Astrocyte of the hippocampus (primary cell): Measurements from ENCODE around the gene GSTM5.
"Not testable (repeated sequence)": the region's sequence is repeated elsewhere in the genome, so short reads cannot be mapped to it uniquely, and the experiment has no call there.

Experiments used
- DNase-seq: peaks from one replicate; pipeline ENCODE4 v3.0.0; 2011; ENCODE audit warnings: low read depth, low spot score

Gene GSTM5

DNA sequence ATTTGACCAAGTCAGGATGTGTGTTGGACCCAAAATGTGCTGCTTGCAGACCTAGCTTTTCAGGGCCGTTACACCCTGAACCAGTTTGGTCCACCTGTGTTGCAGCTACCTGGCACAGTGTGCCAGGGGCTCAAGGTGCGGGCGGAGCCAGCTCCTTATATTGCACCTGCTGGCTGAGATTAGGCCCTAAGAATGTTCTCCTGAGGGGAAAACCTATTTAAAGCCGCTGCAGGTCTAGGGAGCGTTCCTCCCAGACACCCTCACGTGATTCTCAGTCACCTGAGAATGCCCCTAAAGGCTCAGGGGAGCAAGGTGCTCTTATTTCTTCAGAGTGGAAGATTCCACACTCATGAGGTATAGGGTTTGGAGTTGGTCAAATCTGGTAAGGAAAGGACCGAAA is 16.8 kb downstream of the GSTM5 start:
- DNase-seq, result no peak

DNA sequence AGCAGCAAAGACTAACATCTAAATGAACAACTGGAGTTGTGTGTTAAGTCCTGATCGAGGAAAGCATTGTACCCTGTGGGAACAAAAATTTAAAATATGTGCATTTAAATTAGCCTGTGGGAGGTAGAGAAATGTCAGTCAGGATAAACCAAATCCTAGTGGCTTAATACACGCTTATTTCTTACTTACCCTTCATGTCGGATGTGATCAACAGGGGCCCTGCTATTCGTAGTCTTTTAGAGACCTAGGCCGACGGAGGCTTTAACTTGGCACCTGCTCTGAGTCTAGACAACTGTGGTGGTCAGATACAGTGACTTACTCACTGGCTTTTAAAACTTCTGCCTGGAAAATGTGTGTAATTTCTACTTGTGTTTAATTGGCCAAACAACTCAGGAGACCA is 18.6 kb downstream of the GSTM5 start:
- DNase-seq, result peak; percentile 84

DNA sequence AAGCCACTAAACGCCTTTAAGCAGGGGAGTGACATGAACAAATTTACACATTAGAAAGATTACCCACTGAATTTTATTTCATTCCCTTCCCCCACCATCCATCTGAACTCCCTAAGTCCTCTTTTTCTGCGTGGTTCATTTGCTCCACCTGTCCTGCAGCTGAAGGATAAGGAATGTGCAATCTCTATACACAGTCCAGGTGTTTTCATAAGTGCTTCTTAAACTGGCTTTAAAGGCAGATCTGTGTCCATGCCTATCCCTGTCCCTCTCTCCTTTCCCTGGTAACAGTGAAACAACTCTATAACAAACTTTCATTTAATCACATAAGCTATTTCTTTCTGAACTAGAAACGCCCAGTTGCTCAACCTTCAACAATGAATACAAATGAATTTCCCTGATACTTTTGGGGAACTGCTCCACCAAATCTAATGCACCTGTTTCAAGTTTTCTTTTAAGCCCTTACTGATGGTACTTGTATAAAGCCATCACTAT is 20.4 kb downstream of the GSTM5 start:
- no peak for DNase-seq

DNA sequence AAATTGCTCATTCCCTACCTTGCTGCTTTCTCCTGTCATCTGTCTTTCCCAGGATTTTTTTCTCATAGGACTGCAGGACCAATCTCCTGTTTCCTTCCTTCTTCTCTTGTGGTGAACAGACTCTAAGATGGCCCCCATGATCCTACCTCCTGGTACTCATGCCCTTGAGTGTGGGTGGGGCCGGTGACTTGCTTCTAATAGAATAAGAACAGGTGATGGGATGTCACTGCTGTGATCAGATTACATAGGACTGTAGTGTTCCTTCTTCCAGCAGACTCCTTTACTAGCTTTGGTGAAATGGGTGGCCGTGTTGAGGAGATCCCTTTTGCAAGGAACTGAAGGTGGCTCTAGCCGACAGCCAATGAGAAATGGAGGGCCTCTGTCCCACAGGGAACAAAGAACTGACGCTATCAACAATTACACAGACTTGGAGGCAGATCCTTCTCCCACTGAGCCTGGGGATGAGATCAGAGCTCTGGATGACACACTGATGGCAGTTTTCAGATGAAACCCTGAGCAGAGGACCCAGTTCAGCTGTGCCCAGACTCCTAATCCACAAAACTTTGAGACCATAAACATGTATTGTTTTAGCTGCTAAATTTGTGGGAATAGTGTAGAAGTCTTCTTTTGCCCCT is 21.3 kb downstream of the GSTM5 start:
- no peak for DNase-seq

DNA sequence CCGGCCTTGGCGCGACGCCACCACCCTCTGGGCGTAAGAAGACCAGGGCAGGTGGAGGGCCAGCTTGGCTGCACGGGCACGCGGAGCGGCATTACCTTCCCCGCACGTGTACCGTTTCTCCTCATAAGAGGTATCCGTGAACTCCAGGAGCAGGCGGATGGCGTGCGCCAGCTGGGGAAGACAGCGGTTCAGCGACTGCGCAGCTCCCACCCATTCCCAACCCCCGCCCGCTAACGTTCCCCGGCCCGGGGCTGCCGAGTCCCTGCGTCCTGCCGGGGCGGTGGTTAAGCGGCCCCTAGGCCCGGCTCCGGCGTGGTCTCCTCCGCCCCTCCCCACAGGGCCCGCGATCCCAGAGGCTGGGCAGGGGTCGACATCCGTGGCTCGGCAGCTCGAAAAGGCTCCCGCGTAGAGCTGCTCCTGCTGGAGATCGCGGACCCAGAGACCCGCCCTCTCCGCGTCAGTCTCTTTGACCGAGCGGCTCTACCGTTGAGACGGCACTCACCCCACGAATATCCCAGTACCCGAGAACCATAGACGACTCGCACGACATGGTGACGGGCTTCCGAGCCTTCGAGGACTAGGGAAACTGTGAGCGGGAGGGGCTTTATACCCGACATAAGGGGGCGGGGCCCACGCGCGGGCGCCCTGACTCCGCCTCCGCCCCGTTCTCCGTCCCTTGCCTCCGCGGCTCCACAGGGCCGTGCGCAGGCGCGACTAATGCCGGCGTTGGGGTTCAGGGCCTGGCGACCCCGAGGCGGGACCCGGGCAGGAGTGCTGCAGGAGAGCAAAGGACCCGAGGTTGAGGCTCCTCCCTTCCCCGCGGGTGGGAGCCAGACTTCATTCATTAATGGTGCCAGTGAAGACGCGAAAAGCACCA is 27.9 kb downstream of the GSTM5 start:
- peak; percentile 86 for DNase-seq

DNA sequence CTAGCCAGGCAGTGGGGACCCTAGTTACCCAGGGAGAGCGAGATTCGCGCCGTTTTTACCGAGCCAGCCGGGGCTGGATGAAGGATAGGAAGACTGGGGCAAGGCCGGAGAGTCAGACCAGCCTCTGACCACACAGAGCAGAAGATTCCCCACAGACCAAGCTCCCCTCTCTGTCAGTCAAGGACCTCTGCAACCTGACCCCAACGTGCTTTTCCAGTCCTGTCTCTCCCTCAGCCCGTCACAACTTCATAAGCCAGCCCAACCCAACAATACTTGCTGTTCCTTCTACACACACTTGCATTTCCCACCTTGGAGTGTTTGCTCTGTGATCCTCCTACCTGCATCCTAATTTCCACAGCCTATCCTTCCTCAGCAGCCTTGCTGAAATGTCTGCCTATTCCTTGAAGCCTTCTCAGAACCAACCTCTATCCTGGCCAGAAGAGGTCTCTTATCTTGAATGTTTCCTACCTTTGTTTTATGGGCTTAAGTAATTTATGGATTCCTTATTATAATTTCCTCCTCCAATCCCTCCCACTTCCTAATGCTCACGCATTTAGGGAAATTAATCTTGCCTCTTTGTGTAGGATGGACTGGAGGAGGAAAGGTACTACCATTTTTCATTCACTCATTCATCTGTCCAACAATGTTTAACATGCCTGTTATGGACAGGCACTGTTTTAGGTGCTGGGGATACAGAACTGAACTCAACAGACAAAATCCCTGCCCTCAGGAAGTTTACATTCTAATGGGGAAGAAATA is 28.7 kb downstream of the GSTM5 start, which contains the start of gene GSTM3:
TSS of gene GSTM3 (minus strand) at position 424 of the 759 bp plus-strand sequence. CDS start 751 bp downstream, outside the sequence.
- no peak for DNase-seq

DNA sequence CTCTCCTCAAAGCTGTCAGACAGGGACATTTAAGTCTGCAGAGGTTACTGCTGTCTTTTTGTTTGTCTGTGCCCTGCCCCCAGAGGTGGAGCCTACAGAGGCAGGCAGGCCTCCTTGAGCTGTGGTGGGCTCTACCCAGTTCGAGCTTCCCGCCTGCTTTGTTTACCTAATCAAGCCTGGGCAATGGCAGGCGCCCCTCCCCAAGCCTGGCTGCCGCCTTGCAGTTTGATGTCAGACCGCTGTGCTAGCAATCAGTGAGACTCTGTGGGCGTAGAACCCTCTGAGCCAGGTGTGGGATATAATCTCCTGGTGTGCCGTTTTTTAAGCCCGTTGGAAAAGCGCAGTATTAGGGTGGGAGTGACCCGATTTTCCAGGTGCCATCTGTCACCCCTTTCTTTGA is 36.3 kb downstream of the GSTM5 start:
- not testable (repeated sequence) for DNase-seq

DNA sequence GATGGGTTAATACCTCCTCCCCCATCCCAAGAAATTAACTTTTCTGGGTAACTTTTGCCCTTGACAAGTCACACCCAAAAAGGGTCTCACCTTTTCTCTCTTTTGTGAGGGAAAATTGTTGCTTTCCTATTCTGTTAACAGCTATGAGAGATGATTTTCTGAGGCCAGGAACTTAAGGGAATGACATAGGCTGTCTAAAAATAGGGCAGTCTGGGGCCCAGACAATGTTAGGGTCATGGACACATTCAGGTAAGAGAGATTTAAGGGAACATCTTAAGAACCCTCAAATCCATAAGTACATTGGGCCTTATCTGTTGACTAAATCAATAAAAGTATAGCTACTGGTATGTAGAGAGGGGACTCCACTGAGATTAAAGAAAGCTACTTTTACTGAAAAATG is 37.2 kb downstream of the GSTM5 start:
- DNase-seq, result no peak

DNA sequence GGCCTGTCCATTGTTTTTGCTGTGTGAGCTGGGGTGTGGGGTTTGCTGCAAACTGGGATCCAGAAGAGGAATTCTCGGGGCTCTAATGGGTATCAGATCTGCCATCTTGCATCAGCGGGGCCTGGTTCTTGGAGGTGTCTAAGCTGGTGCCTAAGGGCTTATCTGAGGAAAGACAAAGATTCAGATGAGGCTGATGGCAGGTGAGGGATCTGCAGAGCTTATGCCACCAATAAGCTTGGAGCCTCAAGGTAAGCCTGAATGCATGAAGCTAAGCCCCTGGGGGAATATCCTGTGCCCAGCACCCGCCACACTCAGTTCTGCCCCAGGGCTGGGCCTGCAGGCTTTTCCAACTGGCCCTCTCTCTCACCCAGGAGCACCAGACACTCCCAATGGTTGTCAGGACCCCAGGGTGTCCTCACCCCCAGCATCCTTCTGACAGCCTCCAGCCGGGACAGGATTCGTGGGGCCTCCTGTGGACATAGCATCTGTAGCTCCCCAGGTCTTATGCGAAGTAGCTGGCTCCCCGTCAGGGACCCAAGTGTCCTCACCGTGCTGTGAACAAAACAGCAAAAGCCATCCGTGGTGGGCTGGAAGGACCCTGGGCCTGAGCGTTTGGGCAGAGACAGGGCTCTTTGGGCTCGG is 38.3 kb downstream of the GSTM5 start:
- no peak for DNase-seq

DNA sequence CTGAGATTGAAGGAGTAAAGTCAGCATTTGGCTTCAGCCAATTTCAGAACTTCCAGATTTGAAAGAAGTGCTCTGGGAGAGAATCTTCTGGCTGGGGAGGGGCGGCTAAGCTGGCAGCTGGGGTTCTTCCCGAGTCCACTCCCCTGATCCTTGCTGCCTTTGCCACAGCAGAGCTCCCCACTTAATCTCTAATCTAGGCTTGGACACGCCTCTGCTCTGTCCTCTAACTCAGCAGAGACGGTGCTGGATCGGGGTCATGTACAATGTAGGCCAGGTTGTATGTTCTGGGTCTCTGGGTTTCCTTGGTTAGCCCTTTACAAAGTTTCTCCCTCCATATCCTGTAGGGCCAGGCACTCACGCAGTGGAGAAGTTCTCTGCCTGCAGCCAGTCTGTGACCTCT is 38.9 kb downstream of the GSTM5 start:
- DNase-seq, result no peak

DNA sequence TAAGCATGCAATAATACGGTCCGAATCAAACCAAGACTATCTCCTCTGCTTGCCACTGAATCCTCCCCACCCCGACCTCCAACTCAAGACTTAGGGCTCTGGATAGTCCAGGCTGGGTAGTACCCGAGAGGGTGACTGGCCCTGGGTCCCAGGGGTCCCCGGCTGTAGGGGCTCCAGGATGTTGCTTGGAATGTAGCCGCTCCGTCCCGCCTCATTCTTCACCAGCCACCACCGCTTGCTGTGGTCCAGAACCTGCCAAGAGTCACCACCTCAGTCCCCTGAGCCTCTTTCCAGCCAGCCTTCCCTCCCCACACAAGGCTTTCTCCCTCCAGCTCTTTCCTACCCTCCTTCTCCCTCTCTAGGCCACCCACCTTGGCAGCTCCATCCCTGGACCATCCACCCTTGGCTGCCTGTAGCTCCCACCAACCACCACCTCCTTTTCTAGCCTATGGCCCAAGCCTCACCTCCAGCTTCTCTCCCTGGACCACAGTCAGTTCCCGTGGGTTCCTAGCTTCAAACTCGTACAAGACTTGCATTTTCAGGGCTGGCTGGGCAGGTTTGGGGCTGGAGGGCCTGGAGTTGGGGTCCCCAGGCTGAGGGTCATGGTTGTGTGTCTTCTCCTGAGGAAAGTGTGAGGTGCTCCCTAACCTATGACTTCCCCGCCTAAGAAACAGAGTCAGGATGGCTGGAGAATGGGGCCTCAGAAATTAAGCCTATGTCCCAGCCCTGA is 39.6 kb downstream of the GSTM5 start:
- DNase-seq, result no peak

DNA sequence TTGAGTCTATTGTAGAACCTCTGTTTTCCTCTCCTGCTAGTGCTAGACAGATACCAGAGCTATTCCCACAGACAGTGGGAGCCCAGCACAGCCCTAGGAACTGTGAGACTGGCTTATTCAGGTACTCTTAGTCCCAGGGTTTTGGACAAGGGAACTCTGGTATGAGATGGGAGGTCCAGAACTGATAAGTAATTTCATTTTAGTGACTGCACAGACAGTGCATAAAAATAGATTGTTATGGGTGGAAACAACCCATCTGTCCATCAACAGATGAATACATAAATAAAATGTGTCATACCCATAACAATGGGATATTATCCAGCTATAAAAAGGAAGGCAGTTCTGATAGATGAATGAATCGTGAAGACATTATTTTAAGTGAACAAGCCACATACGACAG is 42.7 kb downstream of the GSTM5 start:
- DNase-seq, result no peak

DNA sequence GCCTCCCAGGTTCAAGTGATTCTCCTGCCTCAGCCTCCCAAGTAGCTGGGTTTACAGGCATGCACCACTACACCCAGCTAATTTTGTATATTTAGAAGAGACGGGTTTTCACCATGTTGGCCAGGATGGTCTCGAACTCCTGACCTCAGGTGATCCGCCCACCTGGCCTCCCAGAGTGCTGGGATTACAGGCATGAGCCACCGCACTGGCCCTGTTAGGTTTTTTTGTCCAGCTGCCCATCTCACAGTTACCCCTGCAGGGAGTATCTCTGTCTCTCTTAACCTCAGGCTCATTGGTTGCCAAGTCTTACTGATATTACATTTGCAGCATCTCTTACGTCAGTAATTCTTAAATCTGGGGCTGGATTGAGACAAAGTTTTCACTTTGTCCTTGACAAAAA is 44.3 kb downstream of the GSTM5 start:
- DNase-seq, result not testable (repeated sequence)

DNA sequence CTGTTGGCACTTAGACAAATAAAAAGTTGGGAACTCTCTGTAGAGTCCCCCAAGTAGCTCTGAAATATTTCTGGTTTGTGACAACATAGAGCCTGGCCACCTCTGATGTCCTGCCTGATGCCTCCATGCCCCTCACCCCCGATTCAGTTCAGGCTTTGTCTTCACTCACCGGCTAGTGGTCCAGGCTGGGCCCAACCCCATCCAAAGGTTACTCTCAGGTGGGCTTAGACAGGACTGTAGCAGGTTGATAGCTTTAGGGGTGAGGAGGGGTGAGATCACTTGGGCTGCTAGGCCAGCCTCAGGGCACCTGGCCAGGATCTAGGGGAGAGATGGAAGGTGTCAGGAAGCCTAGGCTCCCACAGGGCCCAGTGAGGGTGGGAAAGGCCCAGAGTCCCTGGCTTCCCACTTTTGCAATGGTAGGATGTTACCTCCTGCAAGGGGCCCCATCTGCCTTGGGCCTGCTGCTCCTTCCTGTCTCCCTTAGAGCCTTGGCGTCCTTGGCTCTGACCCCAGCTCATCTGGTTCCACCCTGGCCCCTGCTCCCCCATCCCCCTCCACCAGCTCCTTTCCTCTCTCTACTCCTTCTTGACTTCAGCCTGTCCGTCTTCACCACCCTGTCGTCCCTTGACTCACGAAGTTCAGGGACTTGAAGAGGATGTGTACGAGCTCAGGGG is 44.9 kb downstream of the GSTM5 start:
- DNase-seq, result no peak

DNA sequence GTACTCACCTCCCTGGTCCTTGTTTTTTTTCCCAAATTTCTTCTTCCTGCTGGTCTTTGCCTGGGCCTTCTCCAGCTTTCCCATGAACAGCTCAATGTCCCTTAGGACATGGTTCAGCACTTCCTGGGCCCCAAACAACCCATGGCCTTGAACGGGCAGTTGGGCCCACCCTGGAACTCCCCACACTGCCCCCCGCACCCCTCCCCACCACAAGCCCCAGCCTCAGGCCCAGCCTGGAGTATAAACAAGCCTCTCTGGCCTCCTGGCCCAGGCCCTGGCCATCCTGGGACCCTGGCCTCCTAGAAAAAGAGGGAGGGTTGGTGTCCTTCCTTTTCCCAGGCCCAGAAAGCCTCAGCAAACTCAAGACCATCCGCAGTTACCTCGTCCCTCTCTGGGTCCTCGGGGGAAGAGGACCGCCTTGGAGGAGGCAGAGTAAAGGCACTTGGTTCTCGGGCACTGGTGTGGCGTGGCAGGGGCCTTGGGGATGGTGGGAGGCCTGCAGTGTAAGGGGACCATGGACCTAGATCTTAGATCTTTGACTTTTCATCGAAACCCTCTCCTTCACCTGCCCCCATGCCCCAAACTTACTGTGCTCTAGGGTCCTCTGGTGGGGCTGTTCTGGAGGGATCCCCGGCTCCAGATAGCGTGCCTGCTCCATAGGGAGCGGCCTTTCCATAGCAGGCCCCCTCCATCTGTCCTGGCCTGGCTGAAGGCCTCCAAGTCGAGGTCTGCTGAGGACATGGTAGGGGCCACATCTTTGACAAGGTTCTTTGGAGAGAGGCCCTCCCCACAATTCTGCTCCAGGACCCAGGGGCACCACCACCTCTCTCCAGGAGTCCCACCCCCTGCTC is 46.1 kb downstream of the GSTM5 start:
- DNase-seq, result no peak

DNA sequence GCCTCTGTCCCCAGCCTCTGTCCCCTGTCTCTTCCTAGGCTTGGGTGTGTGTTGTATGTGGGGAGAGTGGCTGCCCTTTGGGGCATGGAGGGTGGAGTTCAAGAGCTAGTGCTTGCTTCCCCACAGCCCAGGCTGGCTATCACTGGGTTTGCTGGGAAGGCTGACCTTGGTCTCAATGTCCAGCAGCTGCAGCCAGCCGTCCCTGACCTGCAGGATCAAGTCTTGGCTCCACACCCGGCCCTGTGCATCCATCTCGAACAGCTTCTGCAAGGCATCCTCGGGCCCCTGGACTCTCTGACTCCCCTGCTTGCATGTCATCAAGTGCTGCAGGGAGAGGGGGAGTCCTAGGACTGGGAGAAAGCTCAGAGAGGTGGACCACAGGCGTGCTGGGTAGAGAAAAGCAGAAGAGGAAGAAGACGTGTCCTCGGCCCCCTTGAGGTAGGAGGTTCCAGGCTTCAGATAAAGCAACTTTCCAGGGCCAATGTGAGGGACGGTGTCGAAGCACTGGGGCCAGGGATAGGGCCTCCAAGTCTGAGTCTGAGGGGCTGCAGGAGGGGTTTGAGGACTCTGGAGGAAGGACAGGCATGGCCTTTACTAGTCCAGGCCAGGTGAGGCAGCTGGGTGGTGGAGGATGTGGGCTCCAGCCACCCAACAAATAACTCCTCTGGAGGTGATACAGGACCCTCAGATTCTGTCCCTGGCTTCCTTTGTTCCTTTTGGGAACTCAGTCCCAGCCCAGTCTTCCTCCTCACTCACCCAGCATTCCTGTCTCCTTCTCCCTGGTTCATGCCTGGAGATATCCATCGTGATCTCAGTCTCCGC is 47.7 kb downstream of the GSTM5 start:
- no peak for DNase-seq

DNA sequence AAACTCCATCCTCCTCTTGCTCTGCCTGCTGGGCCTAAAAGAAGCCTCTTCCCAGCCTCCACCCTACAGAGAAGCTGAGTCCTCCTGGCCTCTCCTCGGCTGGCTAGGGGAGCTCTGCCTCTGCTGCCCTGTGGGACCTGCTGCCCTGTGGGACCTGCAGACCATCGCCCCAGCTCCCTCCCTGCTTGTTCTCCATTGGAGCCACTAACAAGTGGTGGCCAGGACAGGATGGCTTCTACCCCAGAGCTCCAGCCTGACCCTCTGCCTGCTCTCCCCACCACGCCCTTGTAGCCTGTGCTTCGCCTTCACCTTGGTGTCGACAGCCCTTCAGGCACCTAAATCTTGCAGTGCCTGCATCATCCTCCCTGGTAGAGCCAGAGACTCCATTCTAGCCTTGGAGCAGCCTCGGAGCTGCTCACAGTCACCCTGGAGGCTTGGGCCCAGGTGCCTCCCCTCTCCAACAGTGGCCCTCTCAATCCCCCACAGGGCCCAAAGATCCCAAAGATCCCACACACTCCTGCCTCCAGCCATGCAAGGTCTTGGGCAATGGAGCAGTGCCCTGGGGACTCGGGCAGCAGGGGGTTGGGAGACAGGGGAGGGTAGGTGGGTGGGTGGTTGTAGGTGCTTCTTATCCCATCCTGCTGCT is 48.7 kb downstream of the GSTM5 start:
- no peak for DNase-seq
